Islet precursor cell (in vitro differentiated cells): ENCODE measurements around the gene CECR2.

Source experiments
- DNase-seq: peaks from one replicate; pipeline ENCODE4 v3.0.0-alpha.2; 2018

Gene CECR2

DNA sequence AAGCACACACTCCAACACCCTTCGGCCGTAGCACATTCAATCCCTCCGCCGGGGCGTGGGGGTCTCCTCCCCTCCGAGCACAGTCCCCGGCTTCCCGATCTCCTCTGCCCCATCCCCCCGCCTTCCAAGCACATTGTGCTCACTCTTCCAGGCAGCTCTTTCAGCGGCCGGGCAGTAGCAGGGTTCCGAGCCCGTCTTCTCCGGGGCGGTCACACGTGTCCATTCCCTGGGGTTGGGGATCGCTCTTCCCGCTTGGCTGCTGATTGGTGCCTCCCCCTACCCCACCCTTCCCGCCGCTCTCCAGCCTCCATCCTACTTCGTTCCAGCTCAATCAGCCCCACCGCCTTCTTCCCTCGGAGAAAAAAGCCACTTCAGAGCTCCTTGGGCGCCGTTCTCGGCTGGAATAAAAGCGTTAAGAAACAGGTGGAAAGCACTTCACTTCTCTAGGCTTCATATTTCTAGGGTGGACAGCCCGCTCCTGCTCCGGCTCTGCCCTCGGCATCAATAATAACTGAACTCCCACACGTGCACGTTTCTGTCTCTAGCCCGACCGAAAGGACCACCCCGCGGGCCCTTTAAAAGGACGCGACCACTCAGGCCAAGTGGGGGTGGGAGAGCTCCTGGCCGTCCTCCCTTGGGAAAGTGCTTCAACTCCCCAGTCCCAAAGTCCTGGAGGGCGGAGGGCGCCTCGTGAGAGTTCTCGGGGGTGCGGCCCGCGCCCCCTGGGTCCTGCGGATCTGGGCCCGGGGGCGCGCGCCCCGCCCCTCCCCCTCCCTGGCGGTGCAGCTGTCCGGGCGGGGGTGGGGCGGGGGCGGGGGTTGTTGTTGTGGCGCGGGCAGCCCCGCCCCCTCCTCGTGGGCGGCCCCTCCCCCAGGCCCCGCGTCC lies 464 bp upstream of the CECR2 start:
- peak; percentile 92 for DNase-seq

DNA sequence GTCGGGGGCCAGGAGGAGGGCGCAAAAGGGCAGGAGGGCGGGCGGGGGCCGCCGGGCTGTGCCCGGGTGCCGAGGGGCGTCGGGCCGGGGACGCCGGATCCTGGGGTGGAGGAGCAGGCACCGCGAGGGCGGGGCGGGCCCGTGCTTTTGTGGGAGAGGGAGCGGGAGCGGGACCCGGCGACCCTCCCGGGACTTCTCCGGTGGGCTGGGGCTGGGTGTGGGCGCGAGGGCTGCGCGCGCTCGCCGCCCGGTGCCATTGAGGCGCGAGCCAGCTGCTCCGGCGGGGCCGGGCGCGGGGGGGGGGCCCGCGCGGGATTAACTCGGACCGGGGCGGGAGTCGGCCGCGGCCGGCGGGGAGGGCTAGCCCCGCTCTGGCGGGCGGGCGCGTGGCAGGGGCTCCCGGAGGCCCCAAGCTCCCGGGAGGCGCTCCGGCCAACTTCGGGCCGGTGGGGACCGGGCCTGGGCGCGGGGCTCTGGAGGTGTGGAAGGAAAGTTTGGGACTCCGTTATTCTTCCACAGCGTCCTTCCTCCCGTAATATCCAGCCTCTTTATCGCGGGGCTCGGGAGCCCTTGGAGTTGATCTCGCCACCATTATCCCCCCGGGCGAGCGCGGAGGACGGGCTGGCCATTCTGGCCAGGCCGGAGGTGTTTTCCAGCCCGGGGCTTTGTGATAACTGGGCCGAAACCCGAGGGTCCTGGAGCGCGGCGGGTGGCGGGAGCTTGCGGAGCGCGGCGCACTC lies 936 bp downstream of the CECR2 start:
- DNase-seq: peak; percentile 58

DNA sequence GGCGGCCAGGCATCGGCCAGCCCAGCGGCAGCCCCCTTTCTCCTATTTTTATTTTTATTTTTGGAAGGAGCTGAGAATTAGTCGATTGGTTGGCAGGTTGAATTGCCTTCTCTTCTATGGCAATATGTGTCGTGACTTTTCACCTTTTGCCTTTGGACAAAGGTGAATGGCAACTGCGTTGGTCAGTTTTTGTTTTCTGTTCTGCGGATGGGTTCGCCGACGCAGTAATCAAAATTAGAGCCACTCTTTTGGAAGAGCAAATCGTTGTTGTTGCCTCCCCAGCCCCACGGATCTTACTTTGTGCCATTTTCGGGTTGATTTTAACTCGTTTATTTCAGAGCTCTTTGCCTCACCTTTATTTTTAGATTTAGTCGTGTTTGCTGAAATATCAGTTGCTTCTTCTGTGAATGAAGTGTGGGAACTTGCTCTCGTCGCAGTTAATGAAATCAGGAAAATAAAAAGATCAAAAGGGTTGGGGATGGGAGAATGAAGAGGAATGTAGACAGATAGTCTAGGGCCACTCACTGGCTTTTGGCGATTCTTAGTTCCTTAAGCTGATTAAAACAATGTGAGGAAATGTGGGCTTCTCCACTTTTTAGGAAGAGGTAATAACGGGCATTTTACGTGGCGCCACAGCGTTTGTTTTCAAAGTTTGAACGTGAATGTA lies 1.6 kb downstream of the CECR2 start:
- DNase-seq: no peak

GRCh38 chr22:17371448-17371847 lies 2.2 kb downstream of the CECR2 start:
- no peak for DNase-seq

DNA sequence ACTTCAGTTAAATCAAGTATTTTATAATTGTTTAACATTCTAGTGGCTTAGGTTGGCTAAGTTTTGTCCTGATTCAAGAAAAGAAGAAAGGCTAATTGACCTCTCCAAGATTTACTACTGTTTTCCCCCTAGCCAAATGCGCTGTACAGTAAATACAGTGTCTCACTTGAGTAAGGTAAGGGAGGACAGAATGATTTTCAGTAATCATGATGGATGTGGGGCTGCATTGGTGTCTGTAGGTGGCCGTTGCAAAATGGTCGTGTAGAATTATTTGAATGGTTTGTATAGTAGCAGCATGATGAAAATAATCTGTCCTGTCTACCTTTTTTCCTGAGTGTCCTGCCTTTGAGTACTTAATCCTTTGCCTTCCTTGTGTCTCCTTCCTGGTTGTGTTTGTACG lies 4.6 kb downstream of the CECR2 start:
- no peak for DNase-seq

DNA sequence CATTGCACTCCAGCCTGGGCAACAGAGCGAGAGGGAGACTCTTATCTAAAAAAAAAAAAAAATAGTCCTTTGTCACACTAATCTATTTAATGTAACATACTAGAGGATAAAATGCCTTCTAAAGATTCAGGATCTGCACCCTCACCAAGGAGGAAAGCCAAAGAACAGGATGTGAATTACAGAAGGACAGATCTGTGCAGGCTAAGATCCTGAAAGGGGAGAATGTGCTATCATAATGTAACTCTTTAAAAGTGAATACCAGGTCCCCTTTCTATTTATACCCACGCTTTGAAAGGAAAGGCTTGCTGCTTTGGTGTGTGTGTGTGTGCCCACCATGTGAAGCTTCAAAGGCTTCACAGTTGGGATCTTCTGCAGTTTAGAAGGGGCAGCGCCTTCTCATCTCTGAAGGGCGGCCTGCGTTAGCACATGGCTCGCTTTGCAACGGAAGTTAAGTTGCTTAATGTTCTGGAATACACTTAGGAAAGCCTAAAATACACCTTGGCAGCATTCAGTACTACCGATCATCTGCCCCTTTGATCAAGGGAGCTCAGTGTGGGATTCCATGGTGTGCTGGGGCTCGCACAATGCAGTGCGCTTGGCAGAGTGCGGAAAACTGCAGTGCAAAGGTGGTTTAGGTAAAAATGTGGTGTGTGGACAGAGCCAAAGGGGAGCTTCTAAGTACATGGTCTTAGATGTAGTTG lies 6.8 kb downstream of the CECR2 start:
- no peak for DNase-seq

DNA sequence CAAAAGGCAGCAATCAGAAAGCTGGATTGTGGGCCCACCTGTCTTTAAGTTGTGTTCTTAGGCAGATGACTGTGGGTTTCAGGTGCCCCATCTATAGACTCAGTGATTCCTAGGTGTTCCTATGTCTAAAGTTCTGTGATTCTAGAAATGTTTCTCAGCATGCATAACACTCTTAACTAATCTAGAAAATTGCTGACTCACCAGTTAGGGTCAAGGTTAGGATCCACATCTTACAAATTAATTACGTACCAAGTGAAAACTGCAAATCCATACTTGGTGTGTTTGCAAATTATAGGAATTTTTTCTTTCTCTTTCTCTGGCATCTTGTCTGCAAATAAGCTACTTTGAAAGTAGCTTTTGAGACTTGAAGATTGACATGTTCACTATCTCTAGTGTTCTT lies 7.7 kb downstream of the CECR2 start:
- no peak for DNase-seq

GRCh38 chr22:17379944-17380343 lies 10.7 kb downstream of the CECR2 start:
- no peak for DNase-seq

- no peak for DNase-seq
These were observed 11.3 kb downstream of the CECR2 start for GRCh38 chr22:17380359-17381087.

GRCh38 chr22:17381192-17381913 lies 12.1 kb downstream of the CECR2 start:
- peak; percentile 60 for DNase-seq

GRCh38 chr22:17384612-17385330 lies 15.5 kb downstream of the CECR2 start:
- DNase-seq: peak; percentile 70

- DNase-seq: no peak
These were observed 18.1 kb downstream of the CECR2 start for GRCh38 chr22:17387356-17387755.

GRCh38 chr22:17388235-17388634 lies 19.0 kb downstream of the CECR2 start:
- no peak for DNase-seq

DNA sequence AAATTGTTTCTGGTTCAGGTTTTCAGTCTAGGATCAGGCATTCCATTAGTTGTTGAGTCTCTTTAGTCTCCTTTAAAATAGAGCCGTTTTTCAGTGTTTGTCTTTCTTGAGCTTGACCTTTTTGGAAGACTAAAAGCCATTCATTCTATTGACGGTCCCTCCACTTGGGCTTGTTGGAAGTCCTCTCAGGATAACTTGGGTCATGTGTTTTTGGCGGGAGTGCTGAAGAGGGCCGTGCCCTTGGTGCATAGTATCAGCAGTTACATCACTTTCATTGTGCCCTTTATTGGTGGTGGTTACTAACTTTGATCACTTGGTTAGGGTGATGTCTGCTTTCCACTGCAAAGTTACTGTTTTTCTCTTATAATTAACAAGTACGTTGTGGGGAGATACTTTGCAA lies 20.8 kb downstream of the CECR2 start:
- DNase-seq: no peak

DNA sequence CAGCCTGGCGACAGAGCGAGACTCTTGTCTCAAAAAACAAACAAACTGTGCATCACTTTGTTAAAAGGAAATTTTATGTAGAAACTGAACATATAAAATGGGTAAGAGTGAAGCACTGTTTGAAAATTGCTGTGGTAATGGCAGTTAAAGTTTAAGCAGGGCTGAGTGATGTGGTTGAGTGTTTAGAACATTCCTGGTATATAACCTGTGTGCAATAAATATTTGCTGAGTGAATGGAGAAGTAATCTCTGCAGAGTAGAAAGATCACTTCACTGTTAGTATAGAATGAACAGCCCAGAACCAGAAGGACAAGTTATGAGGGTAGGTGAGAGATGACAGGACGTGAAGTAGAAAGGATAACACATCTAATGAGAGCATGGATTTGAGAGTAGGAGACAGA lies 27.3 kb downstream of the CECR2 start:
- DNase-seq: no peak

GRCh38 chr22:17397756-17398547 lies 28.7 kb downstream of the CECR2 start:
- peak; percentile 67 for DNase-seq

GRCh38 chr22:17400305-17400704 lies 31.0 kb downstream of the CECR2 start:
- DNase-seq: no peak

DNA sequence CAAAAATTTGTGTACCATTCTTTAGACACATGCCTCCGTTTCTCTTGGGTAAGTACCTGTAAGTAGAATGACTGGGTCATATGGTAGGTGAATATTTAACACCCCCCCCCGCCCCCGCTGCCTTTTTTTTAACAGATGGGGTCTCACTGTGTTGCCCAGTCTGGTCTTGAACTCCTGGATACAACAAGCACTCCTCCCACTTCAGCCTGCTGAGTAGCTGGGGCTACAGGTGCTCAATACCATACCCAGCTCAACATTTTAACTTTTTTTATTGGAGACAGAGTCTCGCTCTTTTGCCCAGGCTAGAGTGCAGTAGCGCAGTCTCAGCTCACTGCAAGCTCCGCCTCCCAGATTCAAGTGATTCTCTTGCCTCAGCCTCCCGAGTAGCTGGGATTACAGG lies 32.5 kb downstream of the CECR2 start:
- DNase-seq: no peak

DNA sequence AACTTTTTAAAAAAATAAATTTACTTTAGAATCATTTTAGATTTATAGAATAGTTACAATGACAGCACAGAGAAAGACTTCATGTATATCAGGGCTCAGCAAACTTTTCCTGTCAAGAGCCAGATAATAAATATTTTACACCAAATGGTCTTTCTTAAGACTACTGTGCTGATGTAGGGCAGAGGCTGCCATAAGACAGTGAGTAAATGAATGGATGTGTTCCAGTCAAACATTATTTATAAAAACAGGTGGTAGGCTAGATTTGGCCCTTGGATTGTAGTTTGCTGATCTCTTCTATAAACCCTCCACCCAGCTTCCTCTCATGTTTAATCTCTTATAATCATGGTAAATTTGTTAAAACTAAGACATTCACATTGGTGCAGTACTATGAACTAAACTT lies 33.0 kb downstream of the CECR2 start:
- DNase-seq: no peak

- no peak for DNase-seq
These were observed 34.6 kb downstream of the CECR2 start for GRCh38 chr22:17403906-17404305.
